HepG2 (cell line): ENCODE data around the gene ACTL7B. TPM values are rescaled to one million over a fixed set of nuclear protein-coding genes. Genes with fewer than 3 reads are reported as not detected.
A peak's percentile ranks its signal among the peaks of the same experiment; 100 is the strongest.

Experiments
- DBP ChIP-seq: sonication (generic); formaldehyde crosslinking; IDR thresholded peaks from 2 replicates; pipeline ENCODE4 v1.4.0; 2020; ENCODE audit warnings: missing genetic modification reagents; ENCODE audit errors: not compliant biosample characterization
- DDIT3 ChIP-seq: sonication (generic); formaldehyde crosslinking; IDR thresholded peaks from 2 replicates; pipeline ENCODE4 v1.4.0; 2020; ENCODE audit warnings: mild to moderate bottlenecking, missing genetic modification reagents
- FOXA1 ChIP-seq, 2 experiments: fragments of 450-650 bp in 1 of 2; sonication (generic) in 1 of 2; formaldehyde crosslinking in 1 of 2; IDR thresholded peaks; 2 replicates each; pipeline versions ENCODE4 v1.4.0 to v1.6.1; 2016 to 2020; ENCODE audit warnings: missing genetic modification reagents in 1 of 2
- HOXA5 ChIP-seq: sonication (generic); formaldehyde crosslinking; IDR thresholded peaks from 2 replicates; pipeline ENCODE4 v1.4.0; 2020; ENCODE audit warnings: missing genetic modification reagents
- ISL2 ChIP-seq: sonication (generic); formaldehyde crosslinking; IDR thresholded peaks from 2 replicates; pipeline ENCODE4 v1.5.0; 2020; ENCODE audit warnings: missing genetic modification reagents
- KLF6 ChIP-seq: IDR thresholded peaks from 2 replicates; pipeline ENCODE4 v1.8.0; 2016; ENCODE audit warnings: missing biosample characterization, missing genetic modification reagents
- MIER3 ChIP-seq: IDR thresholded peaks from 2 replicates; pipeline ENCODE4 v1.6.1; 2016; ENCODE audit warnings: missing compliant biosample characterization, borderline replicate concordance
- MXI1 ChIP-seq: IDR thresholded peaks from 3 replicates; pipeline ENCODE4 v1.6.1; 2012; ENCODE audit warnings: low read depth, low read length, inconsistent platforms, borderline replicate concordance
- NR2C2 ChIP-seq: sonication (generic); formaldehyde crosslinking; IDR thresholded peaks from 2 replicates; pipeline ENCODE4 v1.4.0; 2020; ENCODE audit warnings: missing genetic modification reagents, mild to moderate bottlenecking, moderate library complexity, borderline replicate concordance
- PHF5A ChIP-seq: IDR thresholded peaks from one replicate; pipeline ENCODE4 v1.6.1; 2018; ENCODE audit warnings: low read depth, missing genetic modification reagents; ENCODE audit not compliant: unreplicated experiment
- SIX1 ChIP-seq: sonication (generic); formaldehyde crosslinking; IDR thresholded peaks from 2 replicates; pipeline ENCODE4 v1.4.0; 2020; ENCODE audit warnings: missing genetic modification reagents, borderline replicate concordance
- SOX5 ChIP-seq: IDR thresholded peaks from 2 replicates; pipeline ENCODE4 v1.6.1; 2016; ENCODE audit warnings: borderline replicate concordance
- SP4 ChIP-seq: sonication (generic); formaldehyde crosslinking; IDR thresholded peaks from 2 replicates; pipeline ENCODE4 v1.8.1; 2023; ENCODE audit warnings: mild to moderate bottlenecking, missing genetic modification reagents
- SPEN ChIP-seq: sonication (generic); formaldehyde crosslinking; IDR thresholded peaks from 2 replicates; pipeline ENCODE4 v1.5.1; 2020; ENCODE audit warnings: low read depth, mild to moderate bottlenecking, missing genetic modification reagents
- SRF ChIP-seq: IDR thresholded peaks from 2 replicates; pipeline ENCODE4 v1.6.1; 2011; ENCODE audit warnings: mild to moderate bottlenecking, low read depth, low read length, moderate library complexity
- ZBTB25 ChIP-seq: IDR thresholded peaks from 2 replicates; pipeline ENCODE4 v1.6.1; 2018; ENCODE audit warnings: missing genetic modification reagents
- ZBTB26 ChIP-seq: IDR thresholded peaks from 2 replicates; pipeline ENCODE4 v1.6.1; 2016; ENCODE audit warnings: missing compliant biosample characterization, missing genetic modification reagents, borderline replicate concordance
- ZMYM2 ChIP-seq: sonication (generic); formaldehyde crosslinking; IDR thresholded peaks from 2 replicates; pipeline ENCODE4 v1.8.0; 2022; ENCODE audit warnings: mild to moderate bottlenecking, missing genetic modification reagents
- ZMYM3 ChIP-seq: sonication (generic); formaldehyde crosslinking; IDR thresholded peaks from 2 replicates; pipeline ENCODE4 v1.5.1; 2020; ENCODE audit warnings: mild to moderate bottlenecking, missing genetic modification reagents
- ZNF3 ChIP-seq: IDR thresholded peaks from 2 replicates; pipeline ENCODE4 v1.7.0; 2017; ENCODE audit warnings: inconsistent platforms
- ZNF354B ChIP-seq: sonication (generic); formaldehyde crosslinking; IDR thresholded peaks from 2 replicates; pipeline ENCODE4 v1.8.0; 2022; ENCODE audit warnings: mild to moderate bottlenecking, missing genetic modification reagents
- ZNF362 ChIP-seq: sonication (generic); formaldehyde crosslinking; IDR thresholded peaks from 2 replicates; pipeline ENCODE4 v1.4.0; 2020; ENCODE audit warnings: missing genetic modification reagents, mild to moderate bottlenecking, borderline replicate concordance
- ZNF550 ChIP-seq: sonication (generic); formaldehyde crosslinking; IDR thresholded peaks from 2 replicates; pipeline ENCODE4 v1.4.0; 2020; ENCODE audit warnings: mild to moderate bottlenecking, missing genetic modification reagents, borderline replicate concordance
- ZNF556 ChIP-seq: sonication (generic); formaldehyde crosslinking; IDR thresholded peaks from 2 replicates; pipeline ENCODE4 v1.4.0; 2020; ENCODE audit warnings: mild to moderate bottlenecking, missing genetic modification reagents, borderline replicate concordance
- ZNF674 ChIP-seq: sonication (generic); formaldehyde crosslinking; IDR thresholded peaks from 2 replicates; pipeline ENCODE4 v1.5.0; 2020; ENCODE audit warnings: low read depth, mild to moderate bottlenecking, missing genetic modification reagents
- ZNF878 ChIP-seq: sonication (generic); formaldehyde crosslinking; IDR thresholded peaks from 2 replicates; pipeline ENCODE4 v1.8.1; 2023; ENCODE audit warnings: mild to moderate bottlenecking, missing genetic modification reagents, moderate library complexity
- polyA plus RNA-seq, 8 experiments: library from polyadenylated mRNA; depleted of rRNA in 3 of 8; stranded (reverse) in 7 of 8; unstranded in 1 of 8; fragments of >200 nt; fragmentation: Illumina TruSeq in 4 of 8; extraction: Trizol in 4 of 8; gene quantifications; 2 replicates each; pipeline versions ENCODE4 v1.2.1 to v1.2.3, GENCODE V29; 2011 to 2016; ENCODE audit warnings: low read depth in 4 of 8, missing spikeins in 1 of 8, mixed read lengths in 1 of 8; ENCODE audit not compliant: insufficient read depth in 1 of 8
- total RNA-seq, 5 experiments: library from RNA; depleted of rRNA; stranded (reverse); fragments of >200 nt; fragmentation: Illumina TruSeq; extraction: Trizol; gene quantifications; 2 replicates each; pipeline ENCODE4 v1.2.3, GENCODE V29; 2016; ENCODE audit warnings: low read depth in 1 of 5

ACTL7B gene
- total and polyA plus RNA-seq, 2 of the 13 experiments (the other 11 are each of a cell fraction or from before 2014, with no cell fraction given): 0.07 to 0.11 TPM

GRCh38 chr9:108894225-108894997 is 38.6 kb upstream of the ACTL7B start (continued):
- TF ChIP-seq ZMYM2 (CRISPR knock-in tag): 0 out of 2 replicates have a peak, but pooled peaks have one; percentile 9
- no peak; the same call in 1 of the 2 replicates for TF ChIP-seq FOXA1 (IDR thresholded peaks at IDR 0.05)
- peak; percentile 87 for TF ChIP-seq FOXA1 (CRISPR knock-in tag; IDR thresholded peaks at IDR 0.05)
- no peak for TF ChIP-seq ZNF3
- TF ChIP-seq SPEN: no peak
- peak; percentile 63; the same call in 1 of the 2 replicates for TF ChIP-seq NR2C2
- TF ChIP-seq ZNF362 (CRISPR knock-in tag): peak; percentile 68; the same call in 1 of the 2 replicates
- no peak for TF ChIP-seq DBP
- TF ChIP-seq MIER3 (CRISPR knock-in tag): peak; percentile 31; the same call in 1 of the 2 replicates
- no peak for TF ChIP-seq SRF
- peak; percentile 49 for TF ChIP-seq PHF5A (CRISPR knock-in tag)
- peak; percentile 49; the same call in 1 of the 3 replicates for TF ChIP-seq MXI1
- TF ChIP-seq KLF6 (CRISPR knock-in tag): no peak
- TF ChIP-seq ZNF556: 0 out of 2 replicates have a peak, but pooled peaks have one; percentile 28
- TF ChIP-seq DDIT3 (CRISPR knock-in tag): no peak
- no peak for TF ChIP-seq ZNF550 (CRISPR knock-in tag)
- TF ChIP-seq ZMYM3: peak; percentile 27; the same call in 1 of the 2 replicates
- peak; percentile 77; the same call in 1 of the 2 replicates for TF ChIP-seq ZBTB25
- TF ChIP-seq SIX1: peak; percentile 75; the same call in 1 of the 2 replicates
- peak; percentile 98 for TF ChIP-seq ISL2 (CRISPR knock-in tag)
- peak; percentile 90 for TF ChIP-seq SOX5
- TF ChIP-seq ZNF354B (CRISPR knock-in tag): no peak
- TF ChIP-seq ZNF878 (CRISPR knock-in tag): 0 out of 2 replicates have a peak, but pooled peaks have one; percentile 50
- TF ChIP-seq SP4 (CRISPR knock-in tag): no peak
- no peak for TF ChIP-seq ZBTB26 (CRISPR knock-in tag)
- 0 out of 2 replicates have a peak, but pooled peaks have one; percentile 45 for TF ChIP-seq HOXA5 (CRISPR knock-in tag)
- no peak for TF ChIP-seq ZNF674 (CRISPR knock-in tag)
